HepG2 (cell line): ENCODE results near the gene NOTCH3. TPM values are rescaled to one million over a fixed set of nuclear protein-coding genes. Genes with fewer than 3 reads are reported as not detected.
A peak's percentile ranks its signal among the peaks of the same experiment; 100 is the strongest.

Experiments used
- AGO2 ChIP-seq: fragments of 200-400 bp; formaldehyde crosslinking; optimal IDR thresholded peaks from 2 replicates; pipeline ENCODE3; 2017; ENCODE audit warnings: mild to moderate bottlenecking, low read depth, low read length, moderate library complexity
- CENPT ChIP-seq: sonication (generic); formaldehyde crosslinking; IDR thresholded peaks from 2 replicates; pipeline ENCODE4 v1.8.0; 2022; ENCODE audit warnings: low read depth, mild to moderate bottlenecking, moderate library complexity, missing genetic modification reagents
- EED ChIP-seq: sonication (generic); formaldehyde crosslinking; IDR thresholded peaks from 2 replicates; pipeline ENCODE4 v1.5.0; 2020; ENCODE audit warnings: mild to moderate bottlenecking, missing genetic modification reagents
- HIC2 ChIP-seq: sonication (generic); formaldehyde crosslinking; IDR thresholded peaks from 2 replicates; pipeline ENCODE4 v1.9.0; 2022; ENCODE audit warnings: low read depth, missing genetic modification reagents
- HNF1B ChIP-seq: sonication (generic); formaldehyde crosslinking; IDR thresholded peaks from 2 replicates; pipeline ENCODE4 v1.5.1; 2020; ENCODE audit warnings: mild to moderate bottlenecking, moderate library complexity, missing genetic modification reagents
- MXD4 ChIP-seq: IDR thresholded peaks from 2 replicates; pipeline ENCODE4 v1.6.1; 2016; ENCODE audit warnings: mild to moderate bottlenecking, missing biosample characterization, missing genetic modification reagents
- NR2F1 ChIP-seq, 2 experiments: fragments of 450-650 bp in 1 of 2; formaldehyde crosslinking in 1 of 2; IDR thresholded peaks; 2 replicates each; pipeline versions ENCODE4 v1.5.0 to v1.6.1; 2016 to 2020; ENCODE audit warnings: mild to moderate bottlenecking in 1 of 2, missing compliant biosample characterization in 1 of 2, missing genetic modification reagents in 1 of 2, moderate library complexity in 1 of 2
- PAF1 ChIP-seq: IDR thresholded peaks from 2 replicates; pipeline ENCODE4 v1.6.1; 2016; ENCODE audit warnings: missing genetic modification reagents, missing compliant biosample characterization
- PAWR ChIP-seq: sonication (generic); formaldehyde crosslinking; IDR thresholded peaks from 2 replicates; pipeline ENCODE4 v1.4.0; 2020; ENCODE audit warnings: missing genetic modification reagents, mild to moderate bottlenecking, borderline replicate concordance
- PHF21A ChIP-seq: sonication (generic); formaldehyde crosslinking; IDR thresholded peaks from 2 replicates; pipeline ENCODE4 v1.5.0; 2020; ENCODE audit warnings: mild to moderate bottlenecking, missing genetic modification reagents
- POLR2AphosphoS2 ChIP-seq: IDR thresholded peaks from 2 replicates; pipeline ENCODE4 v1.6.1; 2011; ENCODE audit warnings: low read depth, low read length, improper control_type of control experiment
- SNAPC2 ChIP-seq: sonication (generic); formaldehyde crosslinking; IDR thresholded peaks from 2 replicates; pipeline ENCODE4 v1.8.1; 2022; ENCODE audit warnings: mild to moderate bottlenecking, missing genetic modification reagents
- STAT5B ChIP-seq: sonication (generic); formaldehyde crosslinking; IDR thresholded peaks from 2 replicates; pipeline ENCODE4 v1.4.0; 2020; ENCODE audit warnings: missing genetic modification reagents
- ZBTB4 ChIP-seq: sonication (generic); formaldehyde crosslinking; IDR thresholded peaks from 2 replicates; pipeline ENCODE4 v1.4.0; 2020; ENCODE audit warnings: missing genetic modification reagents, mild to moderate bottlenecking, borderline replicate concordance
- ZNF274 ChIP-seq: sonication (generic); formaldehyde crosslinking; IDR thresholded peaks from 2 replicates; pipeline ENCODE4 v1.5.1; 2020; ENCODE audit warnings: mild to moderate bottlenecking, missing genetic modification reagents
- ZNF329 ChIP-seq: sonication (generic); formaldehyde crosslinking; IDR thresholded peaks from 2 replicates; pipeline ENCODE4 v1.9.0; 2021; ENCODE audit warnings: low read depth, mild to moderate bottlenecking, missing genetic modification reagents
- ZNF33B ChIP-seq: sonication (generic); formaldehyde crosslinking; IDR thresholded peaks from 2 replicates; pipeline ENCODE4 v1.5.1; 2020; ENCODE audit warnings: mild to moderate bottlenecking, missing genetic modification reagents
- ZNF343 ChIP-seq: sonication (generic); formaldehyde crosslinking; IDR thresholded peaks from 2 replicates; pipeline ENCODE4 v1.4.0; 2020; ENCODE audit warnings: mild to moderate bottlenecking, missing genetic modification reagents
- ZNF530 ChIP-seq: sonication (generic); formaldehyde crosslinking; IDR thresholded peaks from 2 replicates; pipeline ENCODE4 v1.5.0; 2020; ENCODE audit warnings: low read depth, mild to moderate bottlenecking, missing genetic modification reagents
- ZNF691 ChIP-seq: sonication (generic); formaldehyde crosslinking; IDR thresholded peaks from 2 replicates; pipeline ENCODE4 v1.4.0; 2020; ENCODE audit warnings: missing genetic modification reagents, low read depth, mild to moderate bottlenecking, borderline replicate concordance
- ZNF749 ChIP-seq: sonication (generic); formaldehyde crosslinking; IDR thresholded peaks from 2 replicates; pipeline ENCODE4 v1.8.0; 2022; ENCODE audit warnings: mild to moderate bottlenecking, missing genetic modification reagents, moderate library complexity, borderline replicate concordance
- ZNF788 ChIP-seq: sonication (generic); formaldehyde crosslinking; IDR thresholded peaks from 2 replicates; pipeline ENCODE4 v1.5.0; 2020; ENCODE audit warnings: mild to moderate bottlenecking, missing genetic modification reagents, borderline replicate concordance
- polyA plus RNA-seq, 8 experiments: library from polyadenylated mRNA; depleted of rRNA in 3 of 8; stranded (reverse) in 7 of 8; unstranded in 1 of 8; fragments of >200 nt; fragmentation: Illumina TruSeq in 4 of 8; extraction: Trizol in 4 of 8; gene quantifications; 2 replicates each; pipeline versions ENCODE4 v1.2.1 to v1.2.3, GENCODE V29; 2011 to 2016; ENCODE audit warnings: low read depth in 4 of 8, missing spikeins in 1 of 8, mixed read lengths in 1 of 8; ENCODE audit not compliant: insufficient read depth in 1 of 8
- total RNA-seq, 5 experiments: library from RNA; depleted of rRNA; stranded (reverse); fragments of >200 nt; fragmentation: Illumina TruSeq; extraction: Trizol; gene quantifications; 2 replicates each; pipeline ENCODE4 v1.2.3, GENCODE V29; 2016; ENCODE audit warnings: low read depth in 1 of 5

The NOTCH3 gene
- total and polyA plus RNA-seq, 2 of the 13 experiments (the other 11 are each of a cell fraction or from before 2014, with no cell fraction given): 0.09 to 0.28 TPM

GRCh38 chr19:15247107-15248014 lies 46.6 kb upstream of the NOTCH3 start (continued):
- no peak for TF ChIP-seq ZBTB4 (CRISPR knock-in tag)
- peak; percentile 64 for TF ChIP-seq PHF21A (CRISPR knock-in tag)
- TF ChIP-seq AGO2: peak; percentile 49
- no peak for TF ChIP-seq ZNF329 (CRISPR knock-in tag)
- TF ChIP-seq HNF1B (CRISPR knock-in tag): no peak
- peak in 1 of 2 experiments; percentile 24; a peak in 1 of 4 replicates for TF ChIP-seq NR2F1 (CRISPR knock-in tag; IDR thresholded peaks at IDR 0.05)
- TF ChIP-seq PAF1 (CRISPR knock-in tag): no peak
- TF ChIP-seq SNAPC2 (CRISPR knock-in tag): no peak
- TF ChIP-seq ZNF788 (CRISPR knock-in tag): no peak
- TF ChIP-seq ZNF691 (CRISPR knock-in tag): no peak
- 0 out of 2 replicates have a peak, but pooled peaks have one; percentile 51 for TF ChIP-seq HIC2 (CRISPR knock-in tag)
- TF ChIP-seq EED: no peak
- TF ChIP-seq ZNF274 (CRISPR knock-in tag): no peak
- no peak for TF ChIP-seq MXD4 (CRISPR knock-in tag)
- TF ChIP-seq POLR2AphosphoS2: no peak
- TF ChIP-seq CENPT (CRISPR knock-in tag): no peak
- TF ChIP-seq ZNF749: no peak
- no peak for TF ChIP-seq ZNF343 (CRISPR knock-in tag)
- no peak for TF ChIP-seq ZNF33B (CRISPR knock-in tag)
- no peak for TF ChIP-seq PAWR (CRISPR knock-in tag)
- no peak for TF ChIP-seq STAT5B (CRISPR knock-in tag)
- no peak for TF ChIP-seq ZNF530
